Liver (tissue), 3 donors: ENCODE measurements around the gene TNS3.

ENCODE experiments used
- CTCF ChIP-seq: fragments of 150-350 bp; IDR thresholded peaks from 2 replicates; pipeline ENCODE4 v1.5.1; 2017; ENCODE audit warnings: improper control_type of control experiment, low read depth, low read length; ENCODE audit not compliant: missing input control
- HNF4A ChIP-seq, 2 donors: conservative IDR thresholded peaks; 2 replicates each; pipeline ENCODE4 v1.6.1; 2016; ENCODE audit warnings: antibody characterized with exemption in 2 of 2, mild to moderate bottlenecking in 2 of 2
- MAX ChIP-seq: IDR thresholded peaks from 2 replicates; pipeline ENCODE4 v1.6.1; 2016; ENCODE audit warnings: antibody characterized with exemption
- REST ChIP-seq: IDR thresholded peaks from 2 replicates; pipeline ENCODE4 v1.6.1; 2016; ENCODE audit warnings: antibody characterized with exemption, mild to moderate bottlenecking
- SP1 ChIP-seq: IDR thresholded peaks from 2 replicates; pipeline ENCODE4 v1.6.1; 2018; ENCODE audit warnings: antibody characterized with exemption, mild to moderate bottlenecking
- ZBTB33 ChIP-seq: IDR thresholded peaks from 2 replicates; pipeline ENCODE4 v1.6.1; 2016; ENCODE audit warnings: antibody characterized with exemption
- donor health status: healthy.
- donor health status: healthy.

GRCh38 chr7:47523401-47523800 is 58.5 kb downstream of the TNS3 start:
- TF ChIP-seq MAX (no peak), REST (no peak), CTCF (no peak), ZBTB33 (no peak), SP1 (no peak), HNF4A (conservative IDR thresholded peaks at IDR 0.05) (no peak)
